ENCODE results near the gene GNAT2.
"Not testable (repeated sequence)": the region's sequence is repeated elsewhere in the genome, so short reads cannot be mapped to it uniquely, and the experiment has no call there.

GNAT2 gene

GRCh38 chr1:109619576-109620400 lies at the start of gene GNAT2, which contains the start of gene AMPD2:
Gene GNAT2, minus strand, starts transcription at chr1:109619616. Its CDS starts 6,746 bp downstream, at chr1:109612870.
Gene AMPD2, plus strand, starts transcription at chr1:109619837. Its CDS starts 1,339 bp downstream, at chr1:109621176.
- peak; percentile 6 to 68 for DNase-seq

DNA sequence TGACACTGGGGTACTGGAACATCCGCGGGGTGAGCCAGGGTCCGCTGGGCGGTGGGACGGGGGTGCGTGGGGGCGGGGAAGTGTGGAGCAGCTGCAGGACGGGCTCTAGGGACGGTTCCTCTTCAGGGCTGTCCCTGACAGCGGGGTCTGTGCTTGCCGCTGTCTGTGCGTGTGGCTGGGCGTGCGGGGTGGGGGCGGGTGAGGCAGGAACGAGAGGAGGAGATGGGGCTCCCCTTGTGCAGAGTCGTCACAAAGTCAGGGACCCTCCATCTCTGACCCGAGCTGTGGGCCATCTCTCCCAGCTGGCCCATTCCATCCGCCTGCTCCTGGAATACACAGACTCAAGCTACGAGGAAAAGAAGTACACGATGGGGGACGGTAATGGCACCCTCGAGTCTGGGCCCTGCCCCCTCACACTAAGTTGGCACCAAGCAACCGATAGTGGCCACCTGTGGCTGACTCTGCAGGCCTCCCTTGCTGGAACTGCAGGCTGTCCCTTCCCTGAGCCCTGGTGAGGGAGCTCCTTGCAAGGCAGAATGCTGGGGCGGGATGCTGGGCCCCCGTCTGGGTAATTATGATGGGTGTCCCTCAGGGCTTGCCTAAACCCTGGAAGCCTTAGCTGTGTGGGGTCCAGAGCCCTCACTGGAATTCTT lies 48.8 kb upstream of the GNAT2 start:
- DNase-seq = no peak

DNA sequence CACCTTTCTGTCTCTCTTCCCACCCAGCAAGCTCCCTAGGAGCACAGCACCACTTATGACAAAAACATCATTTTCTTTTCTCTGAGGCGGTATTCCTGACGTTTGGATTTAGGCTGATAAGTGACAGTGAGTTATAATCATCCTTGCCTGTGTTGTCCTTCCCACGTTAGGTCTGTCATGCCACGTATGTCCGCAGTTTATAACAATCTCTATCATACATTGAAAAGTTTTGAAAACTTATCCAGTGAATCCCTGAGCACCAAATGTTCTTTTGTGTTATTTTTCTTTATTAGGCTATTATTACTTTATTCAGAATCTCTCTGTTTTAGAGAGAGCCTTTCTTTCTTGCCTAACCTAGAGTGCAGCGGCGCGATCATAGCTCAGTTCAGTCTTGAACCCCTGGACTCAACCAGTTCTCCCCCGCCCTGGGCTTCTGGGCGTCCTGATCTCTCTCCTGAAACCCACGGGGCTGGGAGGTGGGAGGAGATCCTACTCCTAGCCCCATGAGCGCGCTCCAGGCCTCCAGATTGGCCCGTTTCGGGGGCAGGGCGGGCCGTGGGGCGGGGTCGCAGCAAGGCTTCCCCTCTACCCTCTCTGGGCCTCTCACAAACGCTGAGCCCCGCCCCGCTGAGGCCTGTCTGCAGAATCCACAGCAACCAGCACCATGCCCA lies 48.2 kb upstream of the GNAT2 start, which contains the start of gene GSTM2:
TSS of gene GSTM2 (plus strand) at position 606 of the 671 bp plus-strand sequence. CDS start at position 665, 59 bp downstream.
- DNase-seq = no peak

GRCh38 chr1:109664671-109665070 lies 45.3 kb upstream of the GNAT2 start:
- DNase-seq = no peak

DNA sequence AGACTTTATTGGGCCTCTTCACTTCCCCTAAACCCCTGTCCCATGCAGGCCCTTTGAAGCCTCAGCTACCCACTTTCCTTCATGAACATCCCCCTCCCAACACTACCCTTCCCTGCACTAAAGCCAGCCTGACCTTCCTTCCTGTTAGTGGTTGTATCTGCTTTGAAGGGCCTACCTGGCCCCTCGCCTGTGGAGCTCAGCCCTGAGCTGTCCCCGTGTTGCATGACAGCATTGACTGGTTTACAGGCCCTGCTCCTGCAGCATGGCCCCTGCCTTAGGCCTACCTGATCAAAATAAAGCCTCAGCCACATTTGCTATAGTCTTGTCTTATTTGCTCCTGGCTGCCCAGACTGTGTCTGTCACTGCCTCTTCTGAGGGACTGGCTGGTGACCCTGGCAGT lies 42.0 kb upstream of the GNAT2 start:
- no peak for DNase-seq

DNA sequence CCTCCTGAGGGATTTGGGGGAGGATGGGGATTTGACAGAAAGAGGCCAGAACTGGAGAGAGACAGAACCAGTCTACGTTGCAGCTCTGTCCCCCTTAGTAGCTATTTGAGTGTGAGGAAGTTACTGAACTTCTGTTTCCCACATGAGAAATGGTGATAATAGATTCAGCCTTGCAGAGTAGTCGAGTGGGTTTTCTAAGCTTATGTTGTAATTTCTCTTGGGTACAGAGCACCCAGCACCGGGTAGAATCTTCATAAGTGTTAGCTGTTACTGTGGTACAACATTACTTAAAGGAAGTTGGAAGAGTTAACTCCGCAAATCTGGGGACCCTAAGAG lies 41.2 kb upstream of the GNAT2 start:
- DNase-seq = not testable (repeated sequence)

DNA sequence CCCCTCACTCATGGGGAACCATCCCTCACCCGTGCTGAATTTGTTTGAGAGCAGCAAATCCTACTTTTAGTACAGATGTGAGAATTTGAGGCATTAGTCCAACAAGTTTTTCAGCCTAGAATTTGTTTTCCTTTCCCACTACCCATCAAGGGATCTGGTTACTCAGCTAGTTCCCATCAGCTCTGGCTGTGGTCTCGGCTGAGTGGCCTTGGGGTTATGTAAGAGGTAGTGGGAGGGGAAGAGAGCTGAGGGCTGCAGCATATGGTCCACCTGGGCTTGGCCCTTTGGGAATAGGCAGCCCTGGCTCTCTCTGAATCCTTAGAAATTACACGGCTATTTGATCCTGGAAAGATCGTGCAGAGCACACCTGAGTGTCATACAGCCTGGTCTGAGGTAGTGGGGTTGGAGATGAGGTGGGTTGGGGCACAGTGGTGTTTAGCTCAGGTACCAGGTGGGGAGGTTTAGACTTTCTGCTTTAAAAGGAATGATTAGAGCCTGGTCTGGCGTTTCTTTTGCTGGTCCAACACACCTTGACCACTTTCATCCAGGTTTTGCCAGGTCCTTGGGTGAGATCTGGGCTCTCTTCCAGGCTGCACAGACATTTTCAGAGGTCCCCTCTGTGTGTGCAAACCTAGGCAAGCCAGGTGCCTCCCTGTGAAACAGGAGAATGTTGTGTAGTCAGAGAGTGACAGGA lies 40.7 kb upstream of the GNAT2 start:
- no peak for DNase-seq

GRCh38 chr1:109659145-109659544 lies 39.7 kb upstream of the GNAT2 start:
- no peak for DNase-seq

- DNase-seq = no peak
These were observed 39.2 kb upstream of the GNAT2 start for GRCh38 chr1:109658533-109659042.

DNA sequence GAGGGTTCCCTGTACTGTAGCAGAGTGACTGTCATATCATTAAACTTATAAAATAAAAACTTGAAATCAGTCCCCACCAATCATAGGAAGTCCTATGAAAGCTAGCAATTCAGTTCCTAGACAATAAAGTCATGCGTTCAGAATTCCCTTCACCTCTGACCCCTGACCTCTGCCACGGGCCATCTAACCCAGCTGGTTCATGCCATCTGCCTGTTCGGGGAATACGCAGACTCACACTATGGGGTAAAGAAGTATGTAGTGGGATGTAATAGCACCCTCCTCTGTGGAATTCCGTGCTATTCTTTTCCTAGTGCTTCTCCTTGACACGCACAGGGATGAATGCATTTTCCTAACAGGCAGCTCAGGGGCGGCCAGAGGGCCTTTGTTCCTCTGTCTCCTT lies 38.6 kb upstream of the GNAT2 start:
- DNase-seq = no peak

GRCh38 chr1:109657395-109657794 lies 38.0 kb upstream of the GNAT2 start:
- DNase-seq = no peak

GRCh38 chr1:109655615-109656519 lies 36.5 kb upstream of the GNAT2 start, which contains the start of gene GSTM4:
Gene GSTM4, plus strand, starts transcription at chr1:109656099. Its CDS starts 291 bp downstream, at chr1:109656390.
- DNase-seq = peak in 1 of 2 experiments; percentile 62

GRCh38 chr1:109654519-109654918 lies 35.1 kb upstream of the GNAT2 start:
- DNase-seq = no peak

- DNase-seq = no peak
These were observed 33.9 kb upstream of the GNAT2 start for GRCh38 chr1:109653306-109653705.

DNA sequence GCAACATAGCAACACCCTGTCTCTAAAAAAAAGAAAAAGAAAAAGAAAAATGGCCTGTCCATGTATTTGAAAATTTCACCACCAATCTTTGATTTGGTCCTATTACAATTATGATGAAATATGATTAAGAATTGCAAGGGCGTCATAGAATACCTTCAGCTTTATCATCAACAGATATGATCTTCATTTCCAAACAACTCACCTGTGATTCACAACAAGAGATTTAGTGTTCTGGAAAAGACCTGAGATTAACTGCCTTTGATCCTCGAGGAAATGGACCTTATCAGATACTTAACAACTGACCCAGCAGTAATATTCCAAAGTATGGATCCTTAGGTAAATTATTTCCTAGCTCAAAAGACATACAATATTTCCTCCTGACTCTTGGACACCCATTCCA lies 33.0 kb upstream of the GNAT2 start:
- DNase-seq = no peak

DNA sequence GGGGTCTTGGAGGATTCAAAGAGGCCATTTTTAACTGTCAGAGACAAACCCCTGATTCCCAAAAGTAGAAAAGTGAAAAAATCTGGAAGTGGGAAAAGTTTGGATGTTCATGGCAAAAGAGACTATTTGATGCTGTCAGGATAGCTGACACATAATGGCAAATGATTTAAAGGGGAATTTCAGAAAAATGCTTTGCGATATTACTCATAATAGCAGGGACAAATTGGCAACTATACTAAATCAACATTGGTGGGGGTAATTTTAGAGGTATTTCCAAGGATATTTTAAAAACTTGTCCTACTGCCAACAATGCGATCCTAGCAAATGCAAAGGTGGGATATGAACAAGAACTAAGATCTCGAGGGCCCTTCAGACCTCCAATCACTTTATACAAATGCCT lies 31.2 kb upstream of the GNAT2 start:
- no peak for DNase-seq

DNA sequence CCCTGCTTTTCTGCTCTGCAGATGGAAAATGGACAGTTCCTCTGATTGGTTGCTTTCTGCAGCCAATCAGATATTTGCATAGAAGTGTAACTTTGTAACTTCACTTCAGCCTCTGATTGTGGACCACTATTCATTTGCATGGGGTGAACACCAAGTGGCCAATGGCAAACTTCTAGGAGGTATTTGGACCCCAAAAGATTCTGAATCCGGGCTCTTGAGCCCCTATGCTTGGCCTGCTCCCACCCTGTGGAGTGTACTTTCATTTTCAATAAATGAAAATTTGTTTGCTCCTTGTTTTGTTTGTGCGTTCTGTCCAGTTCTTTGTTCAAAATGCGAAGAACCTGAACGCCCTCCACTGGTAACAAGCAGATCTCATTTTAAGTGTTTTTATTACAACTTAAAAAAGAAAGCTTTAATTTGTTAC lies 30.1 kb upstream of the GNAT2 start:
- DNase-seq = no peak

GRCh38 chr1:109644670-109645069 lies 25.3 kb upstream of the GNAT2 start:
- no peak for DNase-seq

GRCh38 chr1:109643385-109644230 lies 24.2 kb upstream of the GNAT2 start:
- DNase-seq = peak in 1 of 2 experiments; percentile 40

- DNase-seq = no peak
These were observed 23.2 kb upstream of the GNAT2 start for GRCh38 chr1:109642626-109643025.

GRCh38 chr1:109641861-109642260 lies 22.4 kb upstream of the GNAT2 start:
- no peak for DNase-seq

All from SW 1271 (cell line).